NCI-H2081 (cell line): ENCODE results near the gene SH3GL3.

Experiments used
- DNase-seq, 2 experiments: peaks; one replicate each; lab custom pipeline; 2025; lab: John Stamatoyannopoulos, UW

The SH3GL3 gene

DNA sequence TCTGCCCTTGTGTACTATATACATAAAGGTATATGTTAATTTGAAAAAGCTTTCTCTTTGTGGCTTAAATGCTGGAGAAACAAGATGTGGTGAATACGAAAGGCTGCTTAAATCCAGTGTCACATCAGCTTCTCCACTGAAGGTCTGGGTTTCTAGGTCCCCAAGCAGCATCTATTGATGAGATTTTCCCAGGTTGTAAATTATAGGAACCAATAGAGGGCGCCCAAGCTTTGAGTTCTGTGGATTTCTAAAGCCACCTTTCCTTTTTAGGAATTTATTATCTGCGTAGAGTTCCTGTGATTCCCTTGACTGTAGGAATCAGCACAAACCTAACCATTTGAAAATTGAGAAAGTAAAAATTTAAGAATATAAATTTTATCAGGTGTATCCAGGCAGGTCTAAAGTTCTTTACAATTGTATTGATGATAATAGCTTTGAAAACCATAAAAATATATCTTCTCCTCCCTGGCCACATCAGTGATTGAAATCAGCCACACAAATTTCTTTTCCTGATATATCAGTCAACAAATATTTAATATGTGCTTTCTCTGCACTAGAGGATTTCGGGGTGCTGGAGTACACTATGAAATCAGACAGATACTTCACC, 118.5 kb downstream of the SH3GL3 start:
- peak; percentile 6 to 22 for DNase-seq

- DNase-seq: no peak
Measured at GRCh38 chr15:83567318-83567717, 120.2 kb downstream of the SH3GL3 start.

- no peak for DNase-seq
Measured at GRCh38 chr15:83569341-83569740, 122.2 kb downstream of the SH3GL3 start.

DNA sequence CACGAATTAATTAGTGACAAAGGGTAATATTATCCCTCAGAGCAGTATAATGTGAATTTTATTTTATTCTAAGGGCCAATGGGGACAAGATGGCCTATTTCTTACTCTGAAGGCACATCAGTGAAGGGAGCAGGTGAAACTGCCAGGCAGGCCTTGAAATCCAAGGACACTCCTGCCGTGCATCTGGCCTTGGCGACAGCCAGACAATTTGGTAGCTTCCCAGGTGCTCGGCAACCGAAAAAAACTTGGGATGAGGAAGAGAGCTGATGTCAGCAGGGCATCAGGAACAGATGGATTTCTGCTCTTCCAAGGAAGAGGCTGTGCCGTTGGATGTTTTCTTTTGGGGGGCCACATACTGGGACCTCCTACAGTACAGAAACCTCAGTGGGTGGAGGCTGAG, 123.6 kb downstream of the SH3GL3 start:
- no peak for DNase-seq

- DNase-seq: peak in 1 of 2 experiments; percentile 23
Measured at GRCh38 chr15:83571820-83572707, 124.9 kb downstream of the SH3GL3 start.

DNA sequence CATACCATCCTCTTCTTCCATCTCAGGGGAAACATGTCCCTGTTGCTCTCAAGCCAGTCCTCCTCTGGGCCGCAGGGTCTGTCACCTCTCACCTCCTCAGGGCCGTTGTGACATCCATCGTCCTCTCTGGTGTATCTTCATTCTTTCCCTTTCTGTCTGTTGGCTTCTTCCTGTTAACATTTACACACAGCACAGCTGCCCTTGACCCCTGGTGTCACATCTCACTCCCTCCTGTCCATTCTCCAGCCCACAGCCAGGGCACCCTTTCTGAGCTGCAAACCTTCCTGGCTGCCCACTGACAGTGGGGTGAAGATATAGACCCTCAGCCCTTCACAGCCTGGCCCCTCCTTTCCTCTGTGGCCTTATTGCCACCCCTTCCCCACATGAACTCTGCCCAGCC, 127.2 kb downstream of the SH3GL3 start:
- no peak for DNase-seq

DNA sequence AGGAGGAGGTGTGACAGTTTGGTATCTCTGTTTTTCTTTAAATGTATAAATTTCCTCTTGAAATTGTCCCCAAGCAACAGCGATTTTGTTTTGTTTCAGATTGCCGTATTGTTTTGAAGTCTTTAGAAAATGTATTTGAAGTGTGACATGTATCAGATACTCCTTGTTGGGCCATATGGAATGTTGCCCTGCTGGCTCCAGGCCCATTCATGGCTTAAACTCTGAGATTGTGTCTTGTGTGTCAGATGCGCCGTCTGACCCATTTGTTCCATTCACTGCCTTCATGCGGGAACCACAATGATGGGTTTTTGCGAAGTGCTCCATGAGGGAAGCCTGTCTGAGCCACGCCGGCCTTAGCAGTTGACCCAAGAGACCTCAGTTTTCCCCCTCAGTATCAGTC, 131.6 kb downstream of the SH3GL3 start:
- DNase-seq: no peak

DNA sequence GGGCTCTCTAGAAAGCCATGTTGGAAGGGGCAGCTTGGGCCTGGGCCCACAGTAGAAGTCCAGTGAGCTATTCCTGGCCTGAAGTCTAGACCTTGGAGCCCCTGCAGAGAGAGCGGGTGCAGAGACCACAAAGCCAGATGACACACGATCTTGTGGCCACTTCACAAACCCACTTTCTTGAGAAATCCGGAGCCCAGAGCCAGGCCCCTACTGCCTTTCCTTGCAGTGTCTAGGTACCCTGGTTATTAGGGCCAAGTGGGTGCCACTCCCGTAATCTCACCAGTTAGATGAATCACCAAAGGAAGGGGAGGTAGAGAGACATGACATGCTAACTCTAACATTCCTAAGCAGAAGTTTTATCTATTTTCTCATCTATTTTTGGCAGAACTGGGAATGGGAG, 134.2 kb downstream of the SH3GL3 start:
- DNase-seq: no peak

GRCh38 chr15:83582381-83582780, 135.2 kb downstream of the SH3GL3 start:
- DNase-seq: no peak

- no peak for DNase-seq
Measured at GRCh38 chr15:83585601-83586335, 138.6 kb downstream of the SH3GL3 start.

- no peak for DNase-seq
Measured at GRCh38 chr15:83587091-83587490, 139.9 kb downstream of the SH3GL3 start.

- no peak for DNase-seq
Measured at GRCh38 chr15:83588441-83588840, 141.3 kb downstream of the SH3GL3 start.

DNA sequence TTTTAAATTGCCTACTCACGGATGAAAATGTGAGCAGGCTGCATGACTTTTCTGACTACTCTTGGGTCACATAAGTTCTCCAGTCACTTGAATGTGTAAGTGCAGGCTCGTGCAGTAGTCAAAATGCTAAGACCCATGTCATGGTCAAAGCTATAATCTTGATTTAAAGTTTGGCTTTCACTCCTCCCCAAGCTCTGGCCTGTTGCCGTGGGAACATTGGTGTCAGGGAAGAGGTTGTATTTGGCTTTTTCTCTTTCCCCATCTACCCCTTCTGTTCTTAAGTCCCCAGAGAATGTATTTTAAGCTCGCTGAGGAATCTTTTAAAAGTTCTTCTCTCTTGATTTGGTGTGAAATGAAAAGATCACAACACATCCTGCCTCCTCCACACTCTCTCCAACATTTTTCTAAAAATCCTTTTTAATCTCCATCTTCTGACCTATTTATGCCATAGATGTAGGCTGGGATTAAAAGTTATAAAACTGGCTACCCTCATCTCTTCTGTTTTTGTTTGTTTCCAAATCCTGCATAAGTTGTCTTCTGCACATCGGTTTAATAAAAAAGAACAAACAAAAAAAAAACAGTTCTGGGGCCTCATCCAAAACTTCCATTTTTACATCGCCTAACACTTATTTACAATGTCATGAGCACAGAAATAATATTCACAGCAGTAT, 145.4 kb downstream of the SH3GL3 start:
- DNase-seq: no peak

GRCh38 chr15:83595191-83595590, 148.1 kb downstream of the SH3GL3 start:
- no peak for DNase-seq

DNA sequence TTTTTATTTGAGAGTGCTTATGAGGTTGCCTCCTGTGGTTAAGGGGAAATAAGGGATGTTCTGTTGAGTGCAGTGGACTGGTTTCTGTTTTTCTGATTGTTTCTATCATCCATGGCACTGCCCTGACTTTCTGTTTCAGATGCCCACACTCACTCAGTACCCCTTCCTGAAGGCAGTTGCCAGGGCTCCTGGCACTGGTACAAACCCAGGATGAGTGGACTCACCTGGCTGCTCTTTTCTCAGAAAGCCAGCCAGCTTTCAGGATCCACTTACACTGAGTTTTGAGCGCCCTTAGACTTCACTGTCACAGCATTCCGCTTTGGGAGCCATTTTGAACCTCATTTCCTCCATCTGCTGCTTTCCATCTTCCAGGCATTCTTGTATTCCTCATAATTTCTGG, 150.9 kb downstream of the SH3GL3 start:
- DNase-seq: no peak

DNA sequence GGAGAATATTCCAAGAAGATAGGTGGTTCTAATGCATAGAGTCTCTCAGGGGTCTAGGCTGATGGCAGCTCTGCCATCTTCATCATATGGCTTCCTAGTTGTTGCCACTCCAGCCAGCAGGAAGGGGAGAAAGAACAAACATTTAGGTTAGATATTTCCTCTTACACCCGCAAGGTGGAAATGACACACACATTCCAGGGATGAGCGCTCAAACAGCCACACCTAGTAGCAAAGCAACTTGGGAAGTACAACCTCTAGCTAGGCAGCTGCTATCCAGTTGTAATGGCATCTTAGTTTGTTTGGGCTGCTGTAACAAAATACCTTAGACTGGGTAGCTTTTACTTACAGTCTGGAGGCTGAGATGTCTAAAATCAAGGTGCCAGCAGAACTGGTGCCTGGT, 154.9 kb downstream of the SH3GL3 start:
- DNase-seq: no peak

GRCh38 chr15:83604549-83604948, 157.4 kb downstream of the SH3GL3 start:
- no peak for DNase-seq

DNA sequence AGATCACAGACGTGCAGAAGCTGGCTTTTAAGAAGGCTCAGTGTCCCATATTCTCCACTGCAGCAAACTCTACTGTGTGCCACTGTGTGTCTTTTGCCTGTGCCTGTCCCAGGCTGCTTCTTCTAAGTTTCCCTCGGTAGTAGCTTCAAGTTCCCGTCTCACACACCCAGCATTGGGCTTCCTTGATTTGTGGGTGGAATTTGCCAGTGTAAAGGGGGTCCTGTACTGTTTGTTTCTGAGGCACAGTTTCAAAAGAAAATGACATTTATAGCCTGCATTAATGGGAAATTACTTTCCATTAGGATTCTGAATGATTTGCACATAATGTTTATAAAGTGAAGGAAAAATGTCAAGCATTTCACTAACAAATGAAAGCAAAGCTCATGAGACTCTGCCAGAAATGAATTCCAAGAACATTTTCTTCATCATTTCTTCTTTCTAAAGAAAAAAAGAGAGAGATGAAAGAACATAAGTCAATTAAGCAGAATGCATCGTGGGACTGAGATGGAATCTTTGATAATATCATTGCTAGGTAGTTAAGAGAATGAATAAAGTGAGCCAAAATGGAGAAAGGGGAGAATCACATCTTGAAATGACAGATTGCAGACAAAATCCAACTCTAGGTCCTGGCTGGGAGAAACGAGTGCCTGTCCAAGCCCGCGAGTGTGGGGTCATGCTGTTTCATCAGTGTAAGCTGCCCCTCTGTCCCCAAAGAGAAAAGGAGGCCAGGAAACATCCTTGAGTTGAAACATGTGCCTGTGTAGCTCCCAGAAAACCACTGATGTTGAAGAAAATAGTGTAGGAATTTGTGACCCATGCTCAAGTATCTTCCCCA, 158.2 kb downstream of the SH3GL3 start:
- DNase-seq: no peak

DNA sequence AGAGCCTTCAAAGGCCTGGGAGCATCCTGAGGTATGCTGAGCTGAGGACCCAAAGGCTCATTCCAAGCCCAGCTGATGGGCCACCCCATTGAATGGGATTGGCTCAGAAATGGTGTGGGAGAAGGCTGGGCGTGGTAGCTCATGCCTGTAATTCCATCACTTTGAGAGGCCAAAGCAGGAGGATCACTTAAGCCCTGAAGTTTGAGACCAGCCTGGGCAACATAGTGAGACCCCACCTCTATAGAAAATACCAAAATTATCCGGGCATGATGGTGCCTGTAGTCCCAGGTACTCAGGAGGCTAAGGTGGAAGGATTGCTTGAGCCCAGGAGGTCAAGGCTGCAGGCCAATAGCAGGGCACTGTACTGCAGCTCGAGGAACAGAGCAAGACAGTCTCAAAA, 163.0 kb downstream of the SH3GL3 start:
- DNase-seq: no peak

DNA sequence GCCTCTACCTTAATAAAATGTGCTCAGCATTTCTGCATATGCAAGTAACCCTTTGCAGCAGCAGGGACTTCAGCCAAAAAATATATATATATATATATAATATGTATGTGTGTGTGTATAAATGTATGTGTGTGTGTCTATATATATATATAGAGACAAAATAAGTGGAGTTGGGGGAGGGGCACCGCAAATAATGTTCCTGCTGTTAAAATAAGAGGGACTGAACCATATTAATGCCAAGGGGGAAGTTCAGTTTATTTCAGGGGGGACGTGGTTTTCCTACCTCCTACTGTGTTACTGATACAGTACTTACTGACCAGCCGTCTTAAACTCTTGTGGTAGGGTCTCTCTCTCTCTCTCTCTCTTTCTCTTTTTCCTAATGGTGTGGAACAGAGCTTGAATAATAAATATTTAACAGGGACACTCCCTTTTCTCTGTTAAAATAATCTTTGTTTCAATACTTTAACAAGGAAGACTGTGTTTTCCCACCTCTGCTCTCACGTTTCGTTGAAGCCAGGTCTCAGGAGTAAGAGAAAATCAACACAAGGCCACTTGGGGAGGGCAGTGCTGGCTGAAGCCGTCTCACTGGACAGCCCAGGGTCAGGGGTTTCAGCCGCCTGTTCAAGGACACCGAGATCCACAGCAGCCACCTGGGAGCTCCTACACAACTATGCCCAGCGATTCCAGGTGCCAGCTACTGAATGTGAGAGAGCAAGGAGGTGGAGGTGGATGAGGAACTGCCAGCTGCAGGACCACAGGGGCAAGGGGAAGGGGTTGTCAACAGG, 164.0 kb downstream of the SH3GL3 start:
- DNase-seq: no peak

DNA sequence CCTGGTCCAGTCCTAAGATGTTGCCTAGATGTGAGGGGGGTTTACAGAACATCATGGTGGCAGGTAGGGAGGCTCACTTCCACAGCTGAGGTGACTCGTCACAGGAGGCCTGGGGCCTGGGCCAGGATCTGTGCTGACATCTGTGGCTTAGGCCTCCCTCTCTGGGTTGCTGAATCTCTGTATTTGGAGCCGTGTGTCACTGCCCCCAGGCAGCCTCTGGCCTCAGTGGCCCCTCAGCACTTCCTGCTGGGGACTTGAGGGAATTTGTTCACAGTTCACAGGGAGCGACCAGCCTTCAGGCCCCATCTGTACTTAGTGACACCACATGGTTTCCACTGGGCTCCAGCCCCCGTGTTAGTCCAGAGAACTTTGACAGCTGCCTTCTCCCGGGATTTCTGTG, 165.1 kb downstream of the SH3GL3 start:
- DNase-seq: no peak
